IPS-20b (cell line): ENCODE results near the gene POU2F1.
"Not testable (repeated sequence)": the region's sequence is repeated elsewhere in the genome, so short reads cannot be mapped to it uniquely, and the experiment has no call there.

Experiments used
- H3K27ac ChIP-seq: one replicate; pipeline ENCODE4 v1.5.1; 2013; ENCODE audit warnings: low read length
- H3K27me3 ChIP-seq: 2 replicates; pipeline ENCODE4 v1.6.1; 2013; ENCODE audit warnings: mild to moderate bottlenecking, low read length, inconsistent platforms; ENCODE audit not compliant: insufficient read depth
- H3K36me3 ChIP-seq: 2 replicates; pipeline ENCODE4 v1.6.1; 2013; ENCODE audit warnings: low read depth, mild to moderate bottlenecking, inconsistent platforms, low read length, moderate library complexity; ENCODE audit not compliant: insufficient read depth
- H3K4me1 ChIP-seq: 2 replicates; pipeline ENCODE4 v1.6.1; 2013; ENCODE audit warnings: mild to moderate bottlenecking, control low read depth, inconsistent platforms, low read length, moderate library complexity; ENCODE audit not compliant: insufficient read depth
- H3K4me3 ChIP-seq: 2 replicates; pipeline ENCODE4 v1.5.1; 2013; ENCODE audit warnings: mild to moderate bottlenecking, low read length, inconsistent platforms
- H3K9ac ChIP-seq: 2 replicates; pipeline ENCODE4 v1.6.1; 2013; ENCODE audit warnings: low read depth, mild to moderate bottlenecking, inconsistent platforms, low read length, moderate library complexity
- H3K9me3 ChIP-seq: 2 replicates; pipeline ENCODE4 v1.6.1; 2013; ENCODE audit warnings: mild to moderate bottlenecking, low read depth, low read length, inconsistent platforms; ENCODE audit not compliant: insufficient read depth

The POU2F1 gene

GRCh38 chr1:167305059-167305705, 84.5 kb downstream of the POU2F1 start:
- no peaks in the 10 kb centered on the region for H3K27me3 ChIP-seq
- 0 out of 2 replicates have a peak, but pooled peaks cover 3% of the 10 kb centered on the region for H3K4me1 ChIP-seq
- no peak overlapping the region for H3K4me3 ChIP-seq
- H3K9me3 ChIP-seq: no peaks in the 10 kb centered on the region
- no peak overlapping the region for H3K9ac ChIP-seq
- H3K36me3 ChIP-seq: no peaks in the 10 kb centered on the region
- no peak overlapping the region for H3K27ac ChIP-seq

- Histone ChIP-seq H3K4me1 (0 out of 2 replicates have a peak, but pooled peaks cover 3% of the 10 kb centered on the region), H3K27ac (no peak overlapping the region), H3K9ac (no peak overlapping the region), H3K27me3 (no peaks in the 10 kb centered on the region), H3K4me3 (no peak overlapping the region), H3K9me3 (no peaks in the 10 kb centered on the region), H3K36me3 (no peaks in the 10 kb centered on the region)
Measured at GRCh38 chr1:167305706-167306277, 85.1 kb downstream of the POU2F1 start.

GRCh38 chr1:167310732-167311131, 90.0 kb downstream of the POU2F1 start:
- no peak overlapping the region for H3K9ac ChIP-seq
- H3K36me3 ChIP-seq: peaks cover 4% of the 10 kb centered on the region; the same call in 1 of the 2 replicates
- 0 out of 2 replicates have a peak, but pooled peaks cover 1% of the 10 kb centered on the region for H3K9me3 ChIP-seq
- H3K27me3 ChIP-seq: no peaks in the 10 kb centered on the region
- no peaks in the 10 kb centered on the region for H3K4me1 ChIP-seq
- no peak overlapping the region for H3K4me3 ChIP-seq
- no peak overlapping the region for H3K27ac ChIP-seq

GRCh38 chr1:167312871-167313270, 92.2 kb downstream of the POU2F1 start:
- Histone ChIP-seq H3K9me3 (peaks cover 22% of the 10 kb centered on the region), H3K27ac (no peak overlapping the region), H3K36me3 (peaks cover 23% of the 10 kb centered on the region; the same call in 1 of the 2 replicates), H3K27me3 (no peaks in the 10 kb centered on the region), H3K9ac (no peak overlapping the region), H3K4me3 (no peak overlapping the region), H3K4me1 (no peaks in the 10 kb centered on the region)

- Histone ChIP-seq H3K27me3 (no peaks in the 10 kb centered on the region), H3K9ac (no peak overlapping the region), H3K4me1 (no peaks in the 10 kb centered on the region), H3K36me3 (peaks cover 27% of the 10 kb centered on the region; the same call in 1 of the 2 replicates), H3K9me3 (peaks cover 30% of the 10 kb centered on the region), H3K4me3 (no peak overlapping the region), H3K27ac (no peak overlapping the region)
Measured at GRCh38 chr1:167314671-167315070, 94.0 kb downstream of the POU2F1 start.

- peaks cover 52% of the 10 kb centered on the region for H3K9me3 ChIP-seq
- H3K27me3 ChIP-seq: no peaks in the 10 kb centered on the region
- H3K36me3 ChIP-seq: peaks cover 32% of the 10 kb centered on the region; the same call in 1 of the 2 replicates
- H3K27ac ChIP-seq: no peak overlapping the region
- no peak overlapping the region for H3K4me3 ChIP-seq
- no peak overlapping the region for H3K9ac ChIP-seq
- H3K4me1 ChIP-seq: no peaks in the 10 kb centered on the region
Measured at GRCh38 chr1:167317463-167317862, 96.8 kb downstream of the POU2F1 start.

GRCh38 chr1:167319206-167319605, 98.5 kb downstream of the POU2F1 start:
- not testable (repeated sequence) for H3K27ac ChIP-seq, H3K9ac ChIP-seq, H3K27me3 ChIP-seq, H3K4me1 ChIP-seq, H3K4me3 ChIP-seq
- Histone ChIP-seq H3K9me3 (peaks cover 68% of the 10 kb centered on the region), H3K36me3 (peaks cover 49% of the 10 kb centered on the region)

GRCh38 chr1:167322483-167322882, 101.8 kb downstream of the POU2F1 start:
- H3K9ac ChIP-seq: no peak overlapping the region
- peaks cover 36% of the 10 kb centered on the region for H3K36me3 ChIP-seq
- H3K4me3 ChIP-seq: peak overlapping the region; percentile 22; the same call in 1 of the 2 replicates
- no peak overlapping the region for H3K27ac ChIP-seq
- H3K27me3 ChIP-seq: no peaks in the 10 kb centered on the region
- no peaks in the 10 kb centered on the region for H3K4me1 ChIP-seq
- peaks cover 53% of the 10 kb centered on the region for H3K9me3 ChIP-seq

GRCh38 chr1:167325151-167325550, 104.5 kb downstream of the POU2F1 start:
- Histone ChIP-seq H3K9me3 (peaks cover 41% of the 10 kb centered on the region), H3K27ac (no peak overlapping the region), H3K9ac (no peak overlapping the region), H3K27me3 (no peaks in the 10 kb centered on the region), H3K36me3 (peaks cover 29% of the 10 kb centered on the region), H3K4me3 (no peak overlapping the region), H3K4me1 (peaks cover 18% of the 10 kb centered on the region; the same call in 1 of the 2 replicates)

- H3K4me3 ChIP-seq: peak overlapping the region; percentile 53
- H3K4me1 ChIP-seq: peaks cover 21% of the 10 kb centered on the region; the same call in 1 of the 2 replicates
- no peaks in the 10 kb centered on the region for H3K27me3 ChIP-seq
- peaks cover 18% of the 10 kb centered on the region for H3K36me3 ChIP-seq
- 0 out of 2 replicates have a peak overlapping the region, but pooled peaks have one; percentile 15 for H3K9ac ChIP-seq
- H3K9me3 ChIP-seq: peaks cover 10% of the 10 kb centered on the region
- no peak overlapping the region for H3K27ac ChIP-seq
Measured at GRCh38 chr1:167328306-167328815, 107.7 kb downstream of the POU2F1 start.

GRCh38 chr1:167328816-167329483, 108.3 kb downstream of the POU2F1 start:
- Histone ChIP-seq H3K27me3 (no peaks in the 10 kb centered on the region), H3K27ac (no peak overlapping the region), H3K4me3 (peak overlapping the region; percentile 53), H3K9ac (peak overlapping the region; percentile 28; the same call in 1 of the 2 replicates), H3K36me3 (peaks cover 14% of the 10 kb centered on the region), H3K9me3 (peaks cover 5% of the 10 kb centered on the region; the same call in 1 of the 2 replicates), H3K4me1 (peaks cover 21% of the 10 kb centered on the region; the same call in 1 of the 2 replicates)
